Right hindlimb (tissue), 1 donor: ENCODE measurements around the gene MISP.
"Not testable (repeated sequence)": the region's sequence is repeated elsewhere in the genome, so short reads cannot be mapped to it uniquely, and the experiment has no call there.

Experiments used
- DNase-seq: peaks from one replicate; pipeline ENCODE4 v3.0.0-alpha.2; 2018

Gene MISP

GRCh38 chr19:750640-751423 lies at the start of gene MISP:
Gene MISP (plus strand): TSS chr19:751112. CDS start chr19:756947, 5,835 bp downstream.
- DNase-seq, result no peak

GRCh38 chr19:702847-703246 lies 48.1 kb upstream of the MISP start:
- not testable (repeated sequence) for DNase-seq

GRCh38 chr19:703329-703650 lies 47.6 kb upstream of the MISP start:
- DNase-seq, result no peak

- peak; percentile 69 for DNase-seq
These were observed 47.1 kb upstream of the MISP start for GRCh38 chr19:703651-704446.

- no peak for DNase-seq
These were observed 46.5 kb upstream of the MISP start for GRCh38 chr19:704447-704741.

- DNase-seq, result peak; percentile 55
These were observed 42.5 kb upstream of the MISP start, which contains the start of gene PALM for GRCh38 chr19:708154-709143. Gene PALM (plus strand): TSS chr19:708935. CDS start chr19:709147, 212 bp downstream.

- DNase-seq, result no peak
These were observed 41.5 kb upstream of the MISP start for GRCh38 chr19:709196-709964.

GRCh38 chr19:709965-710571 lies 40.8 kb upstream of the MISP start:
- DNase-seq, result peak; percentile 42

GRCh38 chr19:710767-711166 lies 40.1 kb upstream of the MISP start:
- DNase-seq, result peak; percentile 57

- DNase-seq, result no peak
These were observed 39.7 kb upstream of the MISP start for GRCh38 chr19:711254-711653.

GRCh38 chr19:715347-715746 lies 35.6 kb upstream of the MISP start:
- DNase-seq, result no peak

- no peak for DNase-seq
These were observed 32.5 kb upstream of the MISP start for GRCh38 chr19:718251-718951.

- DNase-seq, result peak; percentile 87
These were observed 31.9 kb upstream of the MISP start for GRCh38 chr19:718991-719512.

- DNase-seq, result peak; percentile 80
These were observed 31.1 kb upstream of the MISP start for GRCh38 chr19:719636-720344.

- peak; percentile 59 for DNase-seq
These were observed 30.4 kb upstream of the MISP start for GRCh38 chr19:720345-721160.

- no peak for DNase-seq
These were observed 28.3 kb upstream of the MISP start for GRCh38 chr19:722553-723101.

GRCh38 chr19:723247-723646 lies 27.7 kb upstream of the MISP start:
- DNase-seq, result no peak

- no peak for DNase-seq
These were observed 27.2 kb upstream of the MISP start for GRCh38 chr19:723714-724113.

GRCh38 chr19:725461-726089 lies 25.3 kb upstream of the MISP start:
- DNase-seq, result no peak
